Measurements from ENCODE around the gene BTBD16. TPM values are rescaled to one million over a fixed set of nuclear protein-coding genes. Genes with fewer than 3 reads are reported as not detected.

The BTBD16 gene
- total RNA-seq, 1 experiment from 2014 or later: not detected

GRCh38 chr10:122348512-122348911 is 77.4 kb downstream of the BTBD16 start:
- TF ChIP-seq CTCF (conservative IDR thresholded peaks at IDR 0.05): no peak
- Histone ChIP-seq H4K8ac (replicated peaks; ENCODE audit: insufficient read length, low read depth, low read length) (no peak overlapping the region), H2BK12ac (ENCODE audit: insufficient read length, low read depth, low read length) (no peak overlapping the region), H3K4ac (ENCODE audit: low read depth, low read length) (no peak overlapping the region), H3K27me3 (ENCODE audit: insufficient read depth, low read length) (no peaks in the 10 kb centered on the region), H2AFZ (ENCODE audit: low read length) (no peak overlapping the region), H3T11ph (ENCODE audit: low read length) (no peak overlapping the region), H3K14ac (ENCODE audit: insufficient read depth, low read length) (no peak overlapping the region), H3K56ac (ENCODE audit: insufficient read length, low read depth, low read length) (no peak overlapping the region), H3K27ac (ENCODE audit: insufficient read length, low read depth, low read length) (no peak overlapping the region), H3K9me3 (ENCODE audit: control insufficient read depth, low read depth, low read length) (peaks cover 11% of the 10 kb centered on the region), H3K23me2 (ENCODE audit: insufficient read length, low read depth, low read length, poor library complexity, severe bottlenecking) (no peaks in the 10 kb centered on the region), H2AK5ac (ENCODE audit: insufficient read length, low read length) (no peak overlapping the region), H2BK15ac (ENCODE audit: low read depth, low read length) (no peak overlapping the region), H3K9ac (ENCODE audit: extremely low read depth, insufficient read length, low read length) (no peak overlapping the region), H4K91ac (ENCODE audit: insufficient read length, low read depth, low read length) (no peak overlapping the region), H3K4me1 (ENCODE audit: insufficient read depth, low read length) (no peaks in the 10 kb centered on the region), H3K79me1 (ENCODE audit: insufficient read depth, low read depth, low read length, poor library complexity, severe bottlenecking) (no peaks in the 10 kb centered on the region), H2BK5ac (ENCODE audit: insufficient read length, low read length) (no peak overlapping the region), H3K4me2 (ENCODE audit: insufficient read depth, insufficient read length, low read length) (no peak overlapping the region), H2BK20ac (ENCODE audit: low read depth, low read length, poor library complexity, severe bottlenecking) (no peak overlapping the region), H2BK120ac (ENCODE audit: low read depth, low read length, poor library complexity, severe bottlenecking) (no peak overlapping the region), H3K79me2 (ENCODE audit: insufficient read depth, low read length) (no peaks in the 10 kb centered on the region), H3K18ac (ENCODE audit: insufficient read length, low read depth, low read length) (no peak overlapping the region), H4K20me1 (ENCODE audit: control insufficient read depth, insufficient read depth, insufficient read length) (no peaks in the 10 kb centered on the region), H4K5ac (ENCODE audit: insufficient read length, low read depth, low read length) (no peak overlapping the region), H3K23ac (ENCODE audit: insufficient read length, low read depth, low read length) (no peak overlapping the region)
- no peak overlapping the region for H3K4me3 Mint-ChIP-seq
- peaks cover 28 to 36% of the 10 kb centered on the region in 2 experiments for H3K4me1 Mint-ChIP-seq
- no peak for DNase-seq
- no CpG with 5 or more reads among the region's 4 CpGs for WGBS (ENCODE audit: extremely low coverage, insufficient read length, low lambda C conversion rate)
- peaks cover 26% of the 10 kb centered on the region for H3K27me3 Mint-ChIP-seq (ENCODE audit: low read depth)
- no peak overlapping the region; a peak in 1 of 7 replicates for H3K27ac Mint-ChIP-seq
- peaks cover 16 to 37% (median 29%) of the 10 kb centered on the region in 3 experiments for H3K36me3 Mint-ChIP-seq (ENCODE audit: insufficient read depth in 1 of 3, low read depth in 3 of 3)
- H3K9me3 Mint-ChIP-seq: peaks cover 41 to 43% of the 10 kb centered on the region in 2 experiments
